H1 (cell line): ENCODE measurements around the gene UMPS. TPM values are rescaled to one million over a fixed set of nuclear protein-coding genes. Genes with fewer than 3 reads are reported as not detected.

ENCODE experiments used
- CTCF ChIA-PET: fragments of 300-600 bp; sonication (Branson Sonifier 250); formaldehyde crosslinking; loops from one replicate; lab custom pipeline; 2021; ENCODE audit not compliant: partially characterized antibody; lab: Charles Lee
- POLR2A ChIA-PET: fragments of 300-600 bp; sonication (Branson Sonifier 250); formaldehyde crosslinking; loops from one replicate; lab custom pipeline; 2021; ENCODE audit warnings: inconsistent platforms; ENCODE audit not compliant: partially characterized antibody; lab: Charles Lee
- DNase-seq, 2 experiments: peaks; one replicate each; pipeline versions ENCODE4 v3.0.0 to v3.0.0-alpha.2; 2010 to 2022; ENCODE audit warnings: low spot score in 2 of 2, low read depth in 1 of 2, mixed read lengths in 1 of 2
- FAIRE-seq: peaks from 2 replicates; lab custom pipeline; 2011; peaks lifted over from hg19 to GRCh38; lab: Jason Lieb, UNC
- H2AFZ ChIP-seq: 2 replicates; pipeline ENCODE4 v1.8.1; 2012; ENCODE audit warnings: low read length, inconsistent platforms
- H2AK5ac ChIP-seq: 2 replicates; pipeline ENCODE4 v1.6.1; 2013; ENCODE audit warnings: low read depth, low read length
- H2BK120ac ChIP-seq: replicated peaks from 2 replicates; pipeline ENCODE3; 2013; ENCODE audit warnings: low read depth, low read length, inconsistent platforms
- H2BK12ac ChIP-seq: 2 replicates; pipeline ENCODE4 v1.6.1; 2013; ENCODE audit warnings: low read depth, low read length
- H2BK15ac ChIP-seq: 2 replicates; pipeline ENCODE4 v1.6.1; 2013; ENCODE audit warnings: low read length
- H2BK20ac ChIP-seq: 2 replicates; pipeline ENCODE4 v1.6.1; 2013; ENCODE audit warnings: low read length
- H2BK5ac ChIP-seq: 2 replicates; pipeline ENCODE4 v1.6.1; 2013; ENCODE audit warnings: low read depth, low read length
- H3K14ac ChIP-seq: 2 replicates; pipeline ENCODE4 v1.6.1; 2013; ENCODE audit warnings: inconsistent platforms; ENCODE audit not compliant: insufficient read length
- H3K18ac ChIP-seq: 2 replicates; pipeline ENCODE4 v1.6.1; 2013; ENCODE audit warnings: low read length; ENCODE audit errors: extremely low read depth
- H3K23ac ChIP-seq: 2 replicates; pipeline ENCODE4 v1.6.1; 2013; ENCODE audit warnings: inconsistent platforms; ENCODE audit not compliant: insufficient read length
- H3K23me2 ChIP-seq: 2 replicates; pipeline ENCODE4 v1.6.1; 2013; ENCODE audit warnings: low read depth, low read length
- H3K27ac ChIP-seq: 2 replicates; pipeline ENCODE4 v1.6.1; 2011; ENCODE audit warnings: low read depth, low read length, inconsistent platforms
- H3K27me3 ChIP-seq, 4 experiments: replicated peaks in 1 of 4; 1 replicate in 1 of 4; 2 replicates in 3 of 4; pipeline versions ENCODE4 v1.6.1 to v1.8.1; 2011 to 2013; ENCODE audit warnings: low read length in 3 of 4, mild to moderate bottlenecking in 3 of 4, inconsistent platforms in 2 of 4, mixed read lengths in 2 of 4, moderate library complexity in 1 of 4; ENCODE audit not compliant: control insufficient read depth in 3 of 4, insufficient read depth in 3 of 4; ENCODE audit errors: extremely low read depth in 1 of 4
- H3K36me3 ChIP-seq, 4 experiments: 2 replicates each; pipeline versions ENCODE4 v1.6.1 to v1.8.1; 2011 to 2013; ENCODE audit warnings: mild to moderate bottlenecking in 4 of 4, low read length in 3 of 4, moderate library complexity in 2 of 4, control low read depth in 1 of 4, inconsistent platforms in 1 of 4; ENCODE audit not compliant: insufficient read depth in 4 of 4, control insufficient read depth in 2 of 4
- H3K4ac ChIP-seq: replicated peaks from 2 replicates; pipeline ENCODE3; 2013; ENCODE audit warnings: low read length, low read depth, mixed read lengths, inconsistent platforms; ENCODE audit not compliant: insufficient read length
- H3K4me1 ChIP-seq, 4 experiments: replicated peaks in 1 of 4; 1 replicate in 1 of 4; 2 replicates in 3 of 4; pipeline versions ENCODE4 v1.6.1 to v1.8.1; 2011 to 2013; ENCODE audit warnings: low read length in 3 of 4, inconsistent platforms in 2 of 4, mixed read lengths in 1 of 4; ENCODE audit not compliant: insufficient read depth in 4 of 4, control insufficient read depth in 3 of 4
- H3K4me2 ChIP-seq, 2 experiments: 2 replicates each; pipeline versions ENCODE4 v1.6.1 to v1.8.1; 2011 to 2013; ENCODE audit warnings: low read depth in 2 of 2, low read length in 2 of 2, control low read depth in 1 of 2, inconsistent platforms in 1 of 2, mild to moderate bottlenecking in 1 of 2; ENCODE audit not compliant: insufficient read depth in 1 of 2
- H3K4me3 ChIP-seq, 4 experiments: fragments of 200-600, 300-600 bp in 1 of 4; sonication (generic), shearing (Covaris generic), sonication (Bioruptor Twin) in 1 of 4; 2 replicates each; pipeline versions ENCODE4 v1.5.1 to v1.8.1; 2011 to 2016; ENCODE audit warnings: low read length in 4 of 4, low read depth in 3 of 4, control low read depth in 2 of 4, inconsistent platforms in 2 of 4, mild to moderate bottlenecking in 2 of 4, mixed read lengths in 1 of 4, moderate library complexity in 1 of 4; ENCODE audit not compliant: insufficient read depth in 2 of 4; ENCODE audit errors: extremely low read depth in 1 of 4
- H3K56ac ChIP-seq: replicated peaks from 2 replicates; pipeline ENCODE3; 2013; ENCODE audit warnings: low read depth, mild to moderate bottlenecking, mixed read lengths, low read length, inconsistent platforms; ENCODE audit not compliant: insufficient read length
- H3K79me1 ChIP-seq: 2 replicates; pipeline ENCODE4 v1.6.1; 2013; ENCODE audit warnings: low read depth, low read length, control low read depth
- H3K79me2 ChIP-seq, 2 experiments: 2 replicates each; pipeline versions ENCODE4 v1.6.1 to v1.8.1; 2012 to 2013; ENCODE audit warnings: low read length in 2 of 2, mild to moderate bottlenecking in 2 of 2, inconsistent platforms in 1 of 2; ENCODE audit not compliant: insufficient read depth in 2 of 2, control insufficient read depth in 1 of 2
- H3K9ac ChIP-seq, 4 experiments: replicated peaks in 1 of 4; 1 replicate in 1 of 4; 2 replicates in 3 of 4; pipeline versions ENCODE4 v1.6.1 to v1.8.1; 2011 to 2013; ENCODE audit warnings: low read depth in 3 of 4, low read length in 3 of 4, control low read depth in 2 of 4, mild to moderate bottlenecking in 2 of 4, moderate library complexity in 2 of 4, inconsistent platforms in 1 of 4; ENCODE audit errors: extremely low read depth in 1 of 4
- H3K9me3 ChIP-seq, 2 experiments: 2 replicates each; pipeline versions ENCODE4 v1.6.1 to v1.8.1; 2012 to 2013; ENCODE audit warnings: mild to moderate bottlenecking in 2 of 2, moderate library complexity in 2 of 2, control low read depth in 1 of 2, inconsistent platforms in 1 of 2, low read depth in 1 of 2, low read length in 1 of 2, mixed read lengths in 1 of 2; ENCODE audit not compliant: insufficient read depth in 2 of 2
- H4K20me1 ChIP-seq, 2 experiments: replicated peaks in 1 of 2; 2 replicates each; pipeline versions ENCODE3 to v1.8.1; 2011 to 2013; ENCODE audit warnings: inconsistent platforms in 2 of 2, low read length in 2 of 2, mild to moderate bottlenecking in 1 of 2; ENCODE audit not compliant: insufficient read depth in 2 of 2, control insufficient read depth in 1 of 2
- H4K5ac ChIP-seq: 2 replicates; pipeline ENCODE4 v1.6.1; 2013; ENCODE audit warnings: low read length, low read depth, mixed read lengths, inconsistent platforms; ENCODE audit not compliant: insufficient read length
- H4K8ac ChIP-seq: 2 replicates; pipeline ENCODE4 v1.8.0; 2013; ENCODE audit warnings: mild to moderate bottlenecking, moderate library complexity, low read length, inconsistent platforms; ENCODE audit not compliant: insufficient read depth; ENCODE audit errors: extremely low read depth
- H4K91ac ChIP-seq: replicated peaks from 2 replicates; pipeline ENCODE3; 2013; ENCODE audit warnings: low read length, mixed read lengths, inconsistent platforms; ENCODE audit not compliant: insufficient read length
- ASH2L ChIP-seq: fragments of 200-600, 300-600 bp; sonication (generic); IDR thresholded peaks from one replicate; pipeline ENCODE4 v1.7.1; 2017; ENCODE audit warnings: low read length
- CBX8 ChIP-seq: fragments of 300-800, 300-1000 bp; sonication (generic); IDR thresholded peaks from 2 replicates; pipeline ENCODE4 v1.7.1; 2016; ENCODE audit warnings: low read depth, low read length, borderline replicate concordance
- CREB1 ChIP-seq: IDR thresholded peaks from 2 replicates; pipeline ENCODE4 v1.6.1; 2012; ENCODE audit warnings: inconsistent platforms
- EP300 ChIP-seq, 2 experiments: IDR thresholded peaks; 1 replicate in 1 of 2; 2 replicates in 1 of 2; pipeline ENCODE4 v1.6.1; 2011 to 2012; ENCODE audit warnings: low read depth in 2 of 2, low read length in 2 of 2, mild to moderate bottlenecking in 2 of 2, borderline replicate concordance in 1 of 2, inconsistent platforms in 1 of 2, moderate library complexity in 1 of 2
- FOSL1 ChIP-seq: IDR thresholded peaks from 2 replicates; pipeline ENCODE4 v1.6.1; 2011; ENCODE audit warnings: mild to moderate bottlenecking, low read depth, low read length, moderate library complexity; ENCODE audit not compliant: insufficient read depth
- GABPA ChIP-seq: IDR thresholded peaks from 2 replicates; pipeline ENCODE4 v1.6.1; 2011; ENCODE audit warnings: mild to moderate bottlenecking, low read length, moderate library complexity, borderline replicate concordance; ENCODE audit not compliant: insufficient read depth
- JUND ChIP-seq: IDR thresholded peaks from 2 replicates; pipeline ENCODE4 v1.6.1; 2011; ENCODE audit warnings: mild to moderate bottlenecking, improper control_type of control experiment, low read length
- MAFK ChIP-seq: IDR thresholded peaks from 2 replicates; pipeline ENCODE4 v1.6.1; 2012; ENCODE audit warnings: low read depth, mild to moderate bottlenecking, improper control_type of control experiment, low read length
- NRF1 ChIP-seq: IDR thresholded peaks from 2 replicates; pipeline ENCODE4 v1.6.1; 2011; ENCODE audit warnings: mild to moderate bottlenecking, low read depth, low read length, improper control_type of control experiment
- PHF8 ChIP-seq: fragments of 200-600 bp; sonication (generic); conservative IDR thresholded peaks from 2 replicates; pipeline ENCODE4 v1.7.1; 2012; ENCODE audit warnings: low read depth, mild to moderate bottlenecking, inconsistent platforms, low read length, moderate library complexity
- SIN3A ChIP-seq, 2 experiments: IDR thresholded peaks in 1 of 2; conservative IDR thresholded peaks in 1 of 2; 2 replicates each; pipeline ENCODE4 v1.6.1; 2011 to 2012; ENCODE audit warnings: low read length in 2 of 2, improper control_type of control experiment in 1 of 2, low read depth in 1 of 2, mild to moderate bottlenecking in 1 of 2
- WGBS, 2 experiments: shearing (Covaris generic) in 1 of 2; methylation state at CpG; one replicate each; pipeline versions ENCODE4 v1.1.6 to v1.1.7; 2013 to 2015; ENCODE audit warnings: low lambda C conversion rate in 2 of 2, mixed read lengths in 2 of 2, inconsistent platforms in 1 of 2, low coverage in 1 of 2, missing lambda C conversion rate in 1 of 2; ENCODE audit not compliant: insufficient replicate concordance in 2 of 2, insufficient coverage in 1 of 2, insufficient read length in 1 of 2; ENCODE audit errors: extremely low coverage in 1 of 2, missing lambda C conversion rate in 1 of 2; 5-methylcytosine and 5-hydroxymethylcytosine counted together
- polyA plus RNA-seq, 7 experiments: library from polyadenylated mRNA; depleted of rRNA in 3 of 7; stranded (reverse) in 5 of 7; unstranded in 2 of 7; fragments of >200 nt in 5 of 7; fragments of 200-250 nt in 2 of 7; gene quantifications; 1 replicate in 5 of 7; 2 replicates in 1 of 7; 4 replicates in 1 of 7; pipeline versions ENCODE4 v1.2.1 to v1.2.3, GENCODE V29; 2011 to 2013; ENCODE audit warnings: missing spikeins in 2 of 7, mixed read lengths in 2 of 7
- total RNA-seq: library from RNA; stranded (reverse); fragmentation: NEBNext Ultra II Directional; extraction: Animal tissue kit (Norgen Biotek cat#: 25700); gene quantifications from 2 replicates; pipeline ENCODE4 v1.2.1, GENCODE V29; 2021

UMPS gene
- total and polyA plus RNA-seq, 2 of the 8 experiments (the other 6 are each of a cell fraction or from before 2014, with no cell fraction given), result 32.8 to 59.0 TPM

GRCh38 chr3:124791142-124791541 is 60.9 kb downstream of the UMPS start:
- Histone ChIP-seq H2BK12ac (no peak overlapping the region), H3K79me2 (no peaks in the 10 kb centered on the region), H2BK120ac (no peak overlapping the region), H3K56ac (no peak overlapping the region), H3K23me2 (no peaks in the 10 kb centered on the region), H3K9me3 (no peaks in the 10 kb centered on the region), H3K4me2 (no peak overlapping the region), H3K4ac (no peak overlapping the region), H3K9ac (no peak overlapping the region), H3K14ac (no peak overlapping the region), H4K5ac (no peak overlapping the region), H3K23ac (no peak overlapping the region), H3K27me3 (no peaks in the 10 kb centered on the region), H3K18ac (no peak overlapping the region), H4K91ac (no peak overlapping the region), H3K27ac (no peak overlapping the region), H2BK15ac (no peak overlapping the region), H4K8ac (no peak overlapping the region), H3K79me1 (peaks cover 5% of the 10 kb centered on the region), H4K20me1 (peaks cover 0 to 2% of the 10 kb centered on the region in 2 experiments), H2BK20ac (no peak overlapping the region), H3K4me1 (no peaks in the 10 kb centered on the region), H2AK5ac (no peak overlapping the region), H2BK5ac (no peak overlapping the region), H3K4me3 (no peak overlapping the region), H2AFZ (no peak overlapping the region), H3K36me3 (peaks cover 6 to 21% (median 10%) of the 10 kb centered on the region in 4 experiments; a peak in 6 of 8 replicates)
- no peak for DNase-seq
- TF ChIP-seq FOSL1, result no peak
- TF ChIP-seq JUND, result no peak
- no peak for TF ChIP-seq CBX8
- TF ChIP-seq ASH2L, result no peak
- TF ChIP-seq CREB1, result no peak
- no peak for TF ChIP-seq SIN3A (conservative IDR thresholded peaks at IDR 0.05 in 1 of 2, IDR thresholded peaks at IDR 0.05 in 1 of 2; ENCODE audit: low read depth in 1 of 2, low read length in 2 of 2)
- TF ChIP-seq MAFK, result no peak
- no peak for TF ChIP-seq EP300 (IDR thresholded peaks at IDR 0.05; ENCODE audit: borderline replicate concordance in 1 of 2, low read depth in 2 of 2, low read length in 2 of 2)
- TF ChIP-seq GABPA, result no peak
- TF ChIP-seq NRF1, result no peak
- no peak for TF ChIP-seq PHF8
- 93% methylated on average over 4 of the region's 4 CpGs; no CpG with 5 or more reads in 1 of the 2 experiments for WGBS, 2 experiments
- no peak for FAIRE-seq
- CTCF ChIA-PET, result interaction anchor here (0.9 to 1.6 kb wide), 4 partner anchors 17 to 109 kb away, joined by 3 to 4 read pairs (median 3); no protein-coding TSS in a partner anchor
- POLR2A ChIA-PET, result interaction anchor here (0.9 to 1.2 kb wide), 3 partner anchors 10 to 54 kb away, joined by 3 to 4 read pairs (median 3); no protein-coding TSS in a partner anchor
